Smooth muscle cell of the brain vasculature (primary cell): ENCODE results near the gene PWWP3B.
"Not testable (repeated sequence)": the region's sequence is repeated elsewhere in the genome, so short reads cannot be mapped to it uniquely, and the experiment has no call there.

Experiments
- DNase-seq: peaks from one replicate; pipeline ENCODE4 v3.0.0-alpha.2; 2012; ENCODE audit warnings: low read depth, low spot score

PWWP3B gene

GRCh38 chrX:106168107-106168506, at the start of gene PWWP3B:
TSS of gene PWWP3B (plus strand) at chrX:106168305. CDS start at chrX:106205433, 37,128 bp downstream.
- no peak for DNase-seq

DNA sequence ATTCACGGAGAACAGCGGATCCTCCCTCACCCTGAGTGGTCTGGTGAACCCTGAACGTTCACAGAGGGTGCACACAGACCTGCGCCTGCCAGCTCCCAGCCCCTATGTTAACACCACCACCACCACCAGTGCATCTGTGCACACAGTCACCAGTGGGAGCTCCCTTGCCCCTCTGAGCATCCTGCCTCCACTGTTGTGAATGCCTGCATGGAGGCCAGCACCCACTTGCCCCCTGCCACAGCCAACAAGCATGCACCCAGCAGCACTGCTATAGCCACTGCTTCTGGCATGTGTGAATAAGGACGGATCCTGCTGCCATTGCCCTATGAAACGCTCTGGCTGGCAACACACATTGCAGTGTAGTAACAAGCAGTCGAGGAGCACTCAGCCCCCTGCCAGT, 29.1 kb upstream of the PWWP3B start:
- no peak for DNase-seq

DNA sequence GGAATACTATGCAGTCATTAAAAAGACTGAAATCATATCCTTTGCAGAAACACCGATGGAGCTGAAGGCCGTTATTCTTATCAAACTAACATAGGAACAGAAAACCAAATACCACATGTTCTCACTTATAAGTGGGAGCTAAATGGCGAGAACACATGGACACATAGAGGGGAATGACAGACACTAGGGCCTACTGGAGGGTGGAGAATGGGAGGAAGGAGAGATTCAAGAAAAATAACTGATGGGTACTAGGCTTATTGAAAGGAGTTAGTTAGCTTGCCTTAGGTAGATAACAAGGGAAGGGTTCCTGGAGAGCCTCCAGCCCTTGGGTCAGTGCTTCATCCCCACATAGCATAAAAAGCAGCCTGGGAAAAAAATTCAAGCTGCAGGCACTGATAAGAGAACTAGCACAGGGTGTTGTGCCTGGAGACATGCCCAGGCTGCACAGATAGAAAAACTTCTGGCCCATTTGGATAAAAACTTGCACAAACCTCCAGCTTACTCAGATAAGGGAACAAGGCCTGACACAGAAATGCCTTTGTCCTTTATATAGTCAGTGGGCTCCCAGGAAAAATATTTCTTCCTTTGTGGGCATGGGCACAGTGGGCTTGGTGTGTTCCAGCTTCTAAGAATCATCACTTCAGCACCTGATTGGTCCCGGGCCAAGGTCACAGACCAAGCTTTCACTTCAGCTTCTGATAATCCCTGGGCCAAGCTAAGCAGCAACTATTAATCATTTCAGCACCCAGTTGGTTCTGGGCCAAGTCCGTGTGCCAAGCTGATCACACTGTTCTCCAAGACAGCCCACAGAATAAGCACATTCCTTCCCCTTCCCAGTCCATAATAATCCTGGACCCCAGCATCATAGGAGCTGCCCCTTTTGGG, 23.1 kb upstream of the PWWP3B start:
- no peak for DNase-seq

GRCh38 chrX:106150701-106151100, 17.4 kb upstream of the PWWP3B start:
- DNase-seq: no peak

GRCh38 chrX:106159861-106160282, 8.2 kb upstream of the PWWP3B start:
- DNase-seq: no peak

- no peak for DNase-seq
These were observed 2.2 kb downstream of the PWWP3B start for GRCh38 chrX:106170318-106170717.

DNA sequence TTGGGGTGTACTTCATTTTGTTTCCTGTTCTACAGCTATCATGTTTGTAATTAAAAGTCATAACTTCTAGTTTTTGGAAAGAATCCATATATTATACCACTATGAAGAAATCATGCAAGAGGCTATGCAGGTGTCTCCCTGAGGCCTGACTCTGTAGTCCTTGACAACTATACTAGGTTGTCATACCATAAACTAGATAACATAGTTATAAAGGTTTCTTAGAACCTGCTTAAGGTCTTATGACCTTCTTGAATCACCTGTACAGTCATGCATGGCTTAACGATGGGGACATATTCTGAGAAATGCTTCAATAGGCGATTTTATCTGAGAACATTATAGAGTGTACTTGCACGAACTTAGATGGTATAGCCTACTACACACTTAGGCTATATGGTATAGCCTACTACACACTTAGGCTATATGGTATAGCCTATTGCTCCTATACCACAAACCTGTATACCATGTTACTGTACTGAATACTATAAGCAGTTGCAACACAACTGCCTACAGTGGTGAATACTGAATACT, 3.3 kb downstream of the PWWP3B start:
- no peak for DNase-seq

DNA sequence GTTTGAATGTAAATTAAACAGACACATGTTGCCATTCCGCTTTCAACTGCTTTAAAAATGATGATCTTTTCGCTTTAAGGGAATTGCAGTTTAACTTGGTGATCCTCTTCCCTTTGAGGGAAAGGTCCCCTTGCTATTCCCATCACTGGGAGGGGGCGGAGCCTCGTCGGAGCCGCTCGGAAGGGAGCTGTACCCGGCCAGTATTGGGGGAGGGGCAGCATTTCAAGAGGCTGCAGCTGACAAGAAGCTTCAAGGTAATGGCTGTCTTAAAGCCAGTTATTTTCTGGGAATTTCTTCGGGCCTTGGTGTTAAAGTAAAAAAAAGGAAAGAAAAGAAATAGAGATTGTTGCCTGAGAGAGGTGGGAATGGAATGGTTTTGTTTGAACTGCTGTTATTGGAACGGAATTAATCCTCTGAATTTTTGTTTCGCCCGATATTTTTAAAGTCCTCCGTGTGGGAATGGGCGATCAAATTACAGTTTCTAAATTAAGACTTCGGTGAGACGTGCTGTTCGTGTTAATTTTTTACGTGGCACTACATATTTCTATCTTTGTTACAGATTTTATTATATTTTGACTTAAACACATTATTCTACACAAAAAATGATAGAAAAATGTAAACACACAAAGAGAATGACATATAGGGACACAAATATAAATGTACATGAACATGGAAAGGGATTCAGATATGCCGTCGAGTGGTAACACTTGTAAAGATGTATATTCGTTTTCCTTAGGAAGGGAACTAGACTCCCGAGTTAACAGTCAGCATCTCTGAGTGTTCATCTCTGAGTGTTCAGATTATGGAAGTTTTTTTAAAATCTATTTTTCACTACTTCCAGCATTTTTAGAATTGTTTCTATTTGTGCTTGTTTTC, 9.2 kb downstream of the PWWP3B start:
- DNase-seq: peak; percentile 72

DNA sequence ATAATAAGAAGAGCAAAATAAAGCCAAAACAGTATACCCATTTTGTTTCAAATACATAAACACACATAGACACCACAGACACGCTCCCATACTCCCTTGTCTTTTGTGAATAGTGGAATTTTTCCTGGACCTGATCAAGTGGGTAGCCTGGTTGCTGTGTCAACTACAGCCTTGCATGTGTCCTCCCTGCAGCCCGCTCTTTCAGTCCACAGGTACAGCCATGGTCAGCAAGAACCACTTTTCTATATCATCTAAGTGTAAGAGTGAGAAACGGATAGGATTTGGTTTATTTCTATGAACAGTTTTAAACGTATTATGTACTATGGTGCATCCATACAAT, 9.8 kb downstream of the PWWP3B start:
- no peak for DNase-seq

- no peak for DNase-seq
These were observed 10.7 kb downstream of the PWWP3B start for GRCh38 chrX:106178826-106179225.

DNA sequence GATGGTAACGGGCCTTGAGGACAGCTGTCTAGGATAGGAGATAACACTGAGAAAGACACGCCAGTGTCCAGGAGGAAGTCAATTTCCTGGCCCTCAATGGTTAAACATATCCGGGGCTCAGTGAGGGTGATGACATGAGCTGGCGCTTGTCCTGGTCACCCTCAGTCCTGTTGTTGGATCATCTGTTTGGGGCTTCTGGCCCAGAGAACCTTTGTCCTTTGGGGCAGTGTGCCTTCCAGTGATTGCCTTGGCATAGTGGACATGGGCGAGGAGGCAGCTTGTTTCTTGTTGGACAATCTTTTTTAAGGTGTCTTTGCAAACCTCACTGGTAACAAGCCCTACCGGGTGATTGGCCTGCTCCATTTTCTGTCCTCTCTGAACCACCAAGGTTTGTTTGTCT, 15.6 kb downstream of the PWWP3B start:
- DNase-seq: not testable (repeated sequence)

DNA sequence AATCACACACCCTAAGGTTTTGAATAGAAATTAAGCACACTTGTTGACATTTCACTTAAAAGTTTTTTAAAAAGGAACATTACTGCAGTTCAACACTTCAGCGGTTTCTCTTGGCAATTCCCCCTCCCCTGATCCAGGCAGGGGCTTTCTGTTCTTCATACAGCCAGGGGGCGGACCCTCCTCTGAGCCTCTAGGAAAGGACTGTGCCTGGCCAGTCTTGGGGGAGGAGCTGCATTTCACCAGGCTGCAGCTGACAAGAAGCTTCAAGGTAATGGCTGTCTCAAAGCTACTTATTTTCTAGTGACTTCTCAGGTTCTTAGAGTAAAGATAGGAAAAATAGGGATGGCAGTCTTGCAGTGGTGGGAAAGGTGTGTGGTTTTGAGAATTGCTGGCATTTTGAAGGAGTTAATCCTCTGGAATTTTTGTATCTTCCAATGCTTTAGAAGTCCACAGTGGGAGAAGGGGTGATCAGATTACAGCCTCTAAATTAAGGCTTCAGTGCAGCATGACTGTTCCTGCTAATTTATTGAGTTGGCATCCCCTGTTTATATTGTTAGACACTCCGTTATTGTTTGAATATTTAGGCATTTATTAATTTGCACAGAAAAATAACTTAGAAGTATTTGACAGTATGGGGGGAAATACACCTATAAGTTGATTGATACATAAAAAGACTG, 33.5 kb downstream of the PWWP3B start:
- DNase-seq: no peak

DNA sequence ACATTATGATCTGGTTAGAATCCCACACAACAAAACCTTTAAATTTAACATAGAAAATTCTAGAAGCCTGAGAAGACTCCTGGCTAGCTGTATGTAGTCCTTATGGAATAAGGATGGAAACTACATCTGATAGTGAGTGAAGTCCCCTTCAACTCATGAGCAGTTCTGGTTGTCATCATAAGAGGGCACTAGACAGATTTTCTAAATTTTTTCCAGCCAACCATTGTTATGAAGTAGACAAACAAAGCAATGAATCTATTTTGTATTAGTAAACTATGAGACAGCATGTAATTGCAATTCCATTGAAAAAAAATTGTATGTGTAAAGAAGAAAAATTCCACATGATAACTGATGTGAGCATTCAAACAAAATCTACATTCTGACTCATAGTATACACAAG, 35.2 kb downstream of the PWWP3B start:
- no peak for DNase-seq

- no peak for DNase-seq
These were observed 40.0 kb downstream of the PWWP3B start for GRCh38 chrX:106208154-106208553.
